NB4 (cell line): ENCODE data around the gene APOO.

ENCODE experiments used
- DNase-seq: peaks from one replicate; pipeline ENCODE4 v3.0.0; 2010; ENCODE audit warnings: low read depth
- H3K4me3 ChIP-seq: one replicate; pipeline ENCODE4 v1.5.1; 2011; ENCODE audit warnings: mild to moderate bottlenecking, low read depth, low read length, moderate library complexity
- MYC ChIP-seq: IDR thresholded peaks from 2 replicates; pipeline ENCODE4 v1.6.1; 2011; ENCODE audit warnings: low read depth, low read length
- POLR2A ChIP-seq: IDR thresholded peaks from 2 replicates; pipeline ENCODE4 v1.6.1; 2011; ENCODE audit warnings: mild to moderate bottlenecking; ENCODE audit not compliant: insufficient read length; ENCODE audit errors: extremely low read depth
- TF ChIP-seq, protein P1 (sequence below): IDR thresholded peaks from one replicate; pipeline ENCODE4 v1.5.1; 2012; ENCODE audit warnings: low read depth, low read length
- TF ChIP-seq, protein P2 (sequence below): IDR thresholded peaks from 2 replicates; pipeline ENCODE4 v1.6.1; 2011; ENCODE audit warnings: low read depth, low read length

The APOO gene

DNA sequence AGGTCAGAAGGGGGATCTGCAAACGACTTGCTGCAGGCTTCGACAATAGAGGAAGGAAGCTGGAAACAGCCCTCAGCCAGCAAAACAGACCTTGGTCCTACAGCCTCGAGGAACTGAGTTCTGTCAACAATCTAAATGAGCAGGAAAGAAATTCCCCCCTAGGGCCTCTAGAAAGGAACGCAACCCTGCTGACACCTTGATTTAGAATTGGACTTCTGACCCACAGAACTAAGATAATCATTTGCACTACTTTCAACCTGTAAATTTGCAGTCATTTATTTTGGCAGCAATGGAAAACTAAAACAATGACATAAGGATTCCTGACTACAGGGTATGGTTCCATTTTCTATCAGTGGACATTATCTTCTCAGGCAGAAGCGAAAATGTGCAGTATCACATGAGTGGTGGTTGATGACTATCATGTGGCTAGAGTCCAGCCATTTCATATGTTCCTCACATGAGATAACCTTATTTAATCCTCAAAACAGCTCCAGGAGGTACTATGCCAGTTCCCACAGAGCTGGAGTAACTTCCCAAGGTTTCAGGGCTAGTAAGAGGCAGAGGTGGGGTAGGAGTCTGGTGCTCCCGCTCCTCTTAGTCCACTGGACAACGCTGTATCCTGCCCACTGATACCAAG lies 63.1 kb downstream of the APOO start:
- no peak overlapping the region for H3K4me3 ChIP-seq
- DNase-seq, result peak; percentile 72
- no peak for TF ChIP-seq MYC
- TF ChIP-seq, protein P1, sequence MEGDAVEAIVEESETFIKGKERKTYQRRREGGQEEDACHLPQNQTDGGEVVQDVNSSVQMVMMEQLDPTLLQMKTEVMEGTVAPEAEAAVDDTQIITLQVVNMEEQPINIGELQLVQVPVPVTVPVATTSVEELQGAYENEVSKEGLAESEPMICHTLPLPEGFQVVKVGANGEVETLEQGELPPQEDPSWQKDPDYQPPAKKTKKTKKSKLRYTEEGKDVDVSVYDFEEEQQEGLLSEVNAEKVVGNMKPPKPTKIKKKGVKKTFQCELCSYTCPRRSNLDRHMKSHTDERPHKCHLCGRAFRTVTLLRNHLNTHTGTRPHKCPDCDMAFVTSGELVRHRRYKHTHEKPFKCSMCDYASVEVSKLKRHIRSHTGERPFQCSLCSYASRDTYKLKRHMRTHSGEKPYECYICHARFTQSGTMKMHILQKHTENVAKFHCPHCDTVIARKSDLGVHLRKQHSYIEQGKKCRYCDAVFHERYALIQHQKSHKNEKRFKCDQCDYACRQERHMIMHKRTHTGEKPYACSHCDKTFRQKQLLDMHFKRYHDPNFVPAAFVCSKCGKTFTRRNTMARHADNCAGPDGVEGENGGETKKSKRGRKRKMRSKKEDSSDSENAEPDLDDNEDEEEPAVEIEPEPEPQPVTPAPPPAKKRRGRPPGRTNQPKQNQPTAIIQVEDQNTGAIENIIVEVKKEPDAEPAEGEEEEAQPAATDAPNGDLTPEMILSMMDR, result no peak
- TF ChIP-seq, protein P2, sequence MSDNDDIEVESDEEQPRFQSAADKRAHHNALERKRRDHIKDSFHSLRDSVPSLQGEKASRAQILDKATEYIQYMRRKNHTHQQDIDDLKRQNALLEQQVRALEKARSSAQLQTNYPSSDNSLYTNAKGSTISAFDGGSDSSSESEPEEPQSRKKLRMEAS, result no peak
- TF ChIP-seq POLR2A, result no peak

DNA sequence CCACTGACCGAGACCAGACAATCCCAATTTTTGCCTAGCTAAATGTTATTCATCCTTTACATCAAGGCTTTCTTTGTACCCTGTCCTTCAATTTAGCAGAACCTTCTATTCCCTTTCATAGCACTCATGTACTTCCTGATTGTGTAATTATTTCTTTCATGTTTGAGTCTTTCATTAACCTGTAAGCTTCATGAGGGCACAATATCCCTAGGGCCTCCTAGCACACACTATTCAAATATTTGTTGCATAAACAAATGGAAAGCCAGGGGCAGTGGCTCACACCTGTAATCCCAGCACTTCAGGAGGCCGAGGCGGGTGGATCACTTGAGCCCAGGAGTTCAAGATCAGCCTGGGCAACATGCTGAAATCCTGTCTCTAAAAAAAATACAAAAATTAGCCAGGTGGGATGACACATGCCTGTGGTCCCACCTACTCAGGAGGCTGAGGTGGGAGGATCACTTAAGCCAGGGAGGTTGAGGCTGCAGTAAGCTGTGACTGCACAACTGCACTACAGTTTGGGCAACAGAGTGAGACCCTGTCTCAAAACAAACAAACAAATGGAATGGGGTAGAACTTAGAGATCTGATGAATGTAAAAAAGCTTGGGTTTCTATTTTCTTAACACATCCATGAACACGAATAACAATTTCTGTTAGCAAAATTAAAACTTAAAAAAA lies 65.8 kb downstream of the APOO start:
- DNase-seq, result no peak
- H3K4me3 ChIP-seq, result no peak overlapping the region
- TF ChIP-seq, protein P1, result no peak
- TF ChIP-seq MYC (no peak), POLR2A (no peak)
- TF ChIP-seq, protein P2, result no peak

DNA sequence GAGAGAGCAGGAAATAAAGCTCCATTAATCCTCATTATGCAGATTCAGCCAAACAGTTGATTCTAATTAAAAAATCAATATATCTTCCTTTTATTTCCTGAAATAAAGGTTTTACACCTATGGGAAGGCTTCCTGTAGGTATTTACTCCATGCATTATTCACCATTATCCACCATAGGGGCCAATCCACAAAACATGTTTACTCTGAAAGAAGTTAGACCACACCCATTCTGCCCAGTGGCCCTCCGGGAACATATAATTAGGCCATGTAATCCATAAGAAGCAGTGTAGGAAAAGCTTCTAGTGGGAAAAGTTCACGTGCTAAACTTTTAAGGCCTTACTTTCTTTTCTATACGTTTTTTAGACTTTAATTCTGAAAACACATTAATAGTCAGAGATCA lies 67.1 kb downstream of the APOO start:
- DNase-seq, result no peak
- TF ChIP-seq MYC (no peak), POLR2A (no peak)
- TF ChIP-seq, protein P2, result no peak
- TF ChIP-seq, protein P1, result no peak
- no peak overlapping the region for H3K4me3 ChIP-seq

DNA sequence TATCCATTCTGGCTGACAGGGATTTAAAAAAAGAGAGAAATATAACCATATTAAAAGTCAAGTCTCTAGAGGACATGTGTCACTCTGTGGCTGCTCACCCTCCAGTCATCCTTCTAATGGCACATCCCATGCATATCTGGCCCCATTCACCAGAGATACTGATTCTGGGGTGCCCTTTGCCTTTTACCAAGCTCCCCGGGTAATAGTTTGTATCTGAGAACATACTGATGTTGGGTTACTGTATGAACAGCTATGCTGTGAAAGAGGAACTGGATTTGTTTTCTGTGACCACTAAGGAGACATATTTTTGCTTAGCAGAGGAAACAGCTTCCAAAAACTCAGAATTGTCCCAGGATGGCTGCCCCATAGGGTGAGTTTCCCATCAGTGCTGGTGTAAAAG lies 68.8 kb downstream of the APOO start:
- H3K4me3 ChIP-seq, result no peak overlapping the region
- TF ChIP-seq MYC, result no peak
- TF ChIP-seq, protein P1, result no peak
- TF ChIP-seq POLR2A, result no peak
- TF ChIP-seq, protein P2, result no peak
- peak; percentile 32 for DNase-seq

DNA sequence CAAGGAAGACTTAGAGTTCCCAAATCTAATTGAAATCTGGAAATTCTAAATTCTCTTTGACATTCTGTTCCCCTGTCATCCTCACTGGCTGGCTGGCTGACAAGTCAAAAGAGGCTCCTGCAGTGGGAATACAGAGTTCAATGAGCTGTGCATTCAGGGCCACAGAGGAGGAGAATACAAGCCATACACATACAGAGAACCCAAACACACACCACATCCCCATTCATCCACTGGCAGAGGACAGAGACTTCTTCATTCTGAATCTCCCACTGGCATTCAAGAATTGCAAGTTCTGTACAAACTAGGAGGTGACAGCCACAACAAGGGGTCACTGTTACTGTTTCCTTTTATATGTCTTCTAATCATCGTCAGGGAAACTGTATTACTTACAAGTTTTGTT lies 75.0 kb downstream of the APOO start:
- H3K4me3 ChIP-seq, result no peak overlapping the region
- DNase-seq, result no peak
- TF ChIP-seq, protein P2, result no peak
- TF ChIP-seq, protein P1, result no peak
- no peak for TF ChIP-seq MYC
- TF ChIP-seq POLR2A, result no peak
